Spleen (tissue), 7 donors: ENCODE data around the gene ADCY10.

Source experiments
- CTCF ChIP-seq, 11 experiments: fragments of 200-600 bp in 7 of 11; fragments of 450-650 bp in 4 of 11; sonication (generic) in 4 of 11; IDR thresholded peaks in 8 of 11; conservative IDR thresholded peaks in 3 of 11; 1 replicate in 7 of 11; 2 replicates in 4 of 11; pipeline versions ENCODE4 v1.4.0 to v1.8.0; 2016 to 2021; ENCODE audit warnings: antibody characterized with exemption in 11 of 11, inconsistent platforms in 4 of 11, mild to moderate bottlenecking in 1 of 11
- POLR2A ChIP-seq, 3 donors: fragments of 450-650 bp; IDR thresholded peaks; one replicate each; pipeline ENCODE4 v1.5.1; 2017; ENCODE audit warnings: antibody characterized with exemption in 3 of 3, mild to moderate bottlenecking in 1 of 3
- POLR2AphosphoS5 ChIP-seq, 3 donors: sonication (generic); formaldehyde crosslinking; IDR thresholded peaks; one replicate each; pipeline ENCODE4 v1.5.1; 2017; ENCODE audit warnings: antibody characterized with exemption in 3 of 3
- donor health status: DM: no; HTN: no; CAD: no; lungs with moderate emphysema.
- donor health status: DM: no; HTN: no; CAD: no.
- donor health status: DM: no; HTN: no; CAD: no.

DNA sequence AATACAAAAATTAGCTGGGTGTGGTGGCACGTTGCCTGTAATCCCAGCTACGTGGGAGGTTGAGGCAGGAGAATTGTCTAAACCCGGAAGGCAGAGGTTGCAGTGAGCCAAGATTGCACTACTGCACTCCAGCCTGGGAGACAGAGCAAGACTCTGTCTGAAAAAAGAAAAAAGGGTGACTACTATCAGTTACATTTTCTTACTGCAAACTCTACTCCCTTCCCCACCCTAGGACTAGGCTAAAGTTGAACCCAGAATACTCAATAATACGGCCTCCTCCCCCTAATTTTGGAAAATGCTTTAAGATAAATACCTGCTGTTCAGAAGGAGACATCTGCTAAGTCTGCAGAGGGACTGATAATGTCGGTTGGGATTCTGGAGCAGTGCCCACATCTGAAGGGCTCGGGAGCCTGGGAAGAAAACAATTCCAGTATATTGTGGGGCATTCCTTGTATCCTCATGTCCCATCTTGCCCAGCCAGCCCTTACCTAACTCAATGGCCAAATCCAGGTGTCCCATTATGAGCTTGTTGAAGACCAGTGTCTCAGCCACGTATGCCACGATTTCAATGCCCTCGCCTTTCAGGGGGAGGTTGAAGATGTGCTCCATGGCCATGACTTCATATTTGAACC is 89.7 kb downstream of the ADCY10 start:
- TF ChIP-seq CTCF (IDR thresholded peaks at IDR 0.05 in 8 of 11, conservative IDR thresholded peaks at IDR 0.05 in 3 of 11) (no peak), POLR2A (IDR thresholded peaks at IDR 0.05) (no peak), POLR2AphosphoS5 (IDR thresholded peaks at IDR 0.05) (no peak)
